Activated gamma-delta T cell treated with Interleukin-2 at 50 U/mL for 16 hours (primary cell): ENCODE results near the gene DOCK3.
A peak's percentile ranks its signal among the peaks of the same experiment; 100 is the strongest.

Experiments
- DNase-seq: peaks from one replicate; pipeline ENCODE4 v3.0.0-alpha.2; 2020

The DOCK3 gene, protein sequence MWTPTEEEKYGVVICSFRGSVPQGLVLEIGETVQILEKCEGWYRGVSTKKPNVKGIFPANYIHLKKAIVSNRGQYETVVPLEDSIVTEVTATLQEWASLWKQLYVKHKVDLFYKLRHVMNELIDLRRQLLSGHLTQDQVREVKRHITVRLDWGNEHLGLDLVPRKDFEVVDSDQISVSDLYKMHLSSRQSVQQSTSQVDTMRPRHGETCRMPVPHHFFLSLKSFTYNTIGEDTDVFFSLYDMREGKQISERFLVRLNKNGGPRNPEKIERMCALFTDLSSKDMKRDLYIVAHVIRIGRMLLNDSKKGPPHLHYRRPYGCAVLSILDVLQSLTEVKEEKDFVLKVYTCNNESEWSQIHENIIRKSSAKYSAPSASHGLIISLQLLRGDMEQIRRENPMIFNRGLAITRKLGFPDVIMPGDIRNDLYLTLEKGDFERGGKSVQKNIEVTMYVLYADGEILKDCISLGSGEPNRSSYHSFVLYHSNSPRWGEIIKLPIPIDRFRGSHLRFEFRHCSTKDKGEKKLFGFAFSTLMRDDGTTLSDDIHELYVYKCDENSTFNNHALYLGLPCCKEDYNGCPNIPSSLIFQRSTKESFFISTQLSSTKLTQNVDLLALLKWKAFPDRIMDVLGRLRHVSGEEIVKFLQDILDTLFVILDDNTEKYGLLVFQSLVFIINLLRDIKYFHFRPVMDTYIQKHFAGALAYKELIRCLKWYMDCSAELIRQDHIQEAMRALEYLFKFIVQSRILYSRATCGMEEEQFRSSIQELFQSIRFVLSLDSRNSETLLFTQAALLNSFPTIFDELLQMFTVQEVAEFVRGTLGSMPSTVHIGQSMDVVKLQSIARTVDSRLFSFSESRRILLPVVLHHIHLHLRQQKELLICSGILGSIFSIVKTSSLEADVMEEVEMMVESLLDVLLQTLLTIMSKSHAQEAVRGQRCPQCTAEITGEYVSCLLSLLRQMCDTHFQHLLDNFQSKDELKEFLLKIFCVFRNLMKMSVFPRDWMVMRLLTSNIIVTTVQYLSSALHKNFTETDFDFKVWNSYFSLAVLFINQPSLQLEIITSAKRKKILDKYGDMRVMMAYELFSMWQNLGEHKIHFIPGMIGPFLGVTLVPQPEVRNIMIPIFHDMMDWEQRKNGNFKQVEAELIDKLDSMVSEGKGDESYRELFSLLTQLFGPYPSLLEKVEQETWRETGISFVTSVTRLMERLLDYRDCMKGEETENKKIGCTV (N-terminal part only)

DNA sequence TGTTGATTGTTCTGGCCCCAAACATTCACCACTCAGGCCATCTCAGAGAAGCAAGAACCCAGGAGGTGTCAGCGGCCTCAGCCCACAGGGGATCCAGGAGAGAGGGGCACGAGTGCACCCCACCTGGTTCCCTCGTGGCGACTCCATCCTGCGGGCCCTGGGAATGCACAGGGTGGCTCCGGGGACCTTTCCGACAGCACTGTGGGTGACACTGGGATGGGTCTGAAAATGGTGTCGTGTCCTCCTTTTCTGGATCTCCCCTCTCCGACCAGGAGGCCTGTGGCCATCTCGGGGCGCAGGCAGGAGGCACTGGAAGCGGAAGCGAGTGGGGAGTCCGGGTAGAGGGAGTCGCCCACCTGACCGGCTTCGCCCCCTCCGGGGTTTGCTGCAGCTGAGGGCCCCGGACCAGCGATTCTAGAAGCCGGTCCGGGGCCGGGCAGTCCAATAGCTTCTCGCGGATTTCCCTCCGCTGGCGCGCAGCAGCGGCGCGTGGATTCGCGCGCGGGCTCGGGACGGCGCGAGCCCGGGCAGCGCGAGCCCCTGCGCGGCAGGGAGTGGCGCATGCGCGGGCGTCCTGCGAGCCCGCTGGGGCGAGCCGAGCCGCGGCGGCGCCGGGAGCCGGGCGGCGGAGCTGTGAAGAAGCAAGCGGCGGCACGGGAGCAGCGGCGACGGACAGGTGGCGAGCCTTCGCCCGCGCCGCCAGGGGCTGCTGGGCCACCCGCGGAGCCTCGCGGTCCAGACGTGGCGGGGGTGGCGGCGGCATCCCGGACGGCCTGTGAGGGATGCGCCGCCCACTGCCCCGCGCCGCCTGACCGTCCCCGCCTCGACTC lies at the start of gene DOCK3:
Gene DOCK3, plus strand, starts transcription at position 579 of the 830 bp plus-strand sequence. CDS start 337 bp downstream, outside the sequence.
- peak; percentile 52 for DNase-seq

DNA sequence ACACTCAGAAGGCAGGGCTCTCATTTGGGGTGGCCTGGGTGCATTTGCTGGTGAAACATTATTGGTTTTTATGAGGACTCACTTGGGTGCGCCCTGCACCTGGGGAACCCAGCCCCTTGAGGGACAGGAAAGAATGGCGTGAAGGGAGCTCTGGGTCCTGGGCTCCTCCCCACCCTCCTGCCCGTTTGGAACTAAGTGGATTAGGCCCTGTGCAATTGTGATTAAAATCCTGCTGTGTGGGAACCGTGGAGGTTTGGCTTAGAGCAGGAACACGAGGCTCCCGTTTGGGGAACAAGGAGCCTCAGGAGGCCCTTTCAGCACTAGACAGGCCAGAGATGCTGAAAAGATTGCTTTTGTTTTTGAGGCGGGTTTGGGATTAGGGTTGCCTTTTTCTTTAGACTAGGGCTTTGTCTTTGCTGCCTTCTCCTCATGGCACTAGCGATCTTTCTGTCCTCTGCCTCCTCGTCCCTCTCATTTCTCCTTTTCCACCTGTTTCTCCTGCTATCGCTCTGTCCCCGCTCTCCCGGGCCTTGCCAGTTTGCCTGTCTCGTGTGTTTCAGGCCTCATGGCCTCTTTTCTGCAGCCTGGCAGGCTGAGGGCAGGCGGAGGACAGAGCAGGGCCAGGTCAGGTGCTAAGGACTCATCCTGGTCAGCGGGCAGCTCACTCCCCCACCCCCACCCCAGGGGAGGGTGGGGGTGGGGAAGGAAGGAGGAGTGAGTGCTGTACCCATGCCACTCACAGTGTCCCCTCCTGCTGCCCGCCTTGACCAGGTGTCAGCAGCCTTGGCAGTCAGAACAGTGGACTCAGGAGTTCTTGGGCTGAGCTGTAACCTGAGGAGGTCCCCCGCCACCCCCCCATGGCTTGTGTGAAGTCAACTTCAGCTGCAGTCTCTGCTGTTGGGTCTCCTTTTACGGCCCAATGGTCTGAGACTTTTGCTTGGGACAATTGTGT lies 49.2 kb upstream of the DOCK3 start:
- DNase-seq: no peak

GRCh38 chr3:50626401-50626800 lies 48.3 kb upstream of the DOCK3 start:
- no peak for DNase-seq

DNA sequence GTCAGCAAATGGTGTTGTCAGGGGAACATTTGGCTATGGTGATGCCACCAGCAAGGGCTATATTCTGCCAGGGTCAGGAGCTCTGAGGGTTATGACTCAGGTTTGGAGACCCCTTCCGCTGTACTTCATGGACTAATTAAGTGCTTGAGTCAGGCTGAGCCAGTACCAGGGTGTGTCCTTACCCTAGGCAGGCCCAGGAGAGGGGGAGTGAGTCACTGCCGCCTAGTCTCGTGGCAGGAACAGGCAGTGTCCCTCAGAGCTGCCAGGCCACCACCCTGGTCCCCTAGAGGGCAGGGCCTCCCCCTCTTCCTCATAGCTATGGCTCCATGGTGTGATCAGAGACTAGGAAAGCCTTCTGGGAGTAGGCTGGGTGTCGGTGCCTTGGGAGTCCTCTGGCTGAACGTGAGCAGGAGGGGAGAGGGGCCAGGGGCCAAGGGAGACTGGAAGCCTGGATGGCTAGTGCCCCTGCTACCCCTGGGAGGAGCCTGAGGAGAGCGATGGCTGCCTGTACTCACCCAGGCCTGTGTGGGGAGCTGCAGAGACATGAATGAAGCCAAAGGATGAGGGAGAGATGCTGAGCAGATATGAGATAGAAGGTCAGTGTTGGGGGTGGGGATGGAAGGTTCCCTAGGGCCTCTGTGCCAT lies 47.2 kb upstream of the DOCK3 start:
- DNase-seq: no peak

DNA sequence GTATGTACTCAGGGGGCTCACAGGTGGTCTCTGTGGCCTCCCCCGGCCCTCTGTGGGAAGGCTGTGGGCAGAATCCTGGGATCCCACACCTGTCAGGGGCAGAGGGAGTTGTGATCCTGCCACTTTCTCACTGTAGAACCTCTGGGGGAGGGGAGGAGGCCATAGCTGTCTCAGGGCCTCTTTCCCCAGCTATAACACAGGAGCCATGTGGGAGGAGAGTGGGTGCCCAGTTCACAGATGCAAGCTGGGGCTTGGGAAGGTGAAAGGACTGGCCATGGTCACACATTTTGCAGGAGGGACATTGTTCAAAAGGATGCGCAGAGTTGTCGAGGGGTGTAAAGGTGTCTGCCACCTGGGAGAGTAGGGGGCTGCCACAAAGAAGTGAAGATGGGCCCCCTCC lies 46.1 kb upstream of the DOCK3 start:
- no peak for DNase-seq

DNA sequence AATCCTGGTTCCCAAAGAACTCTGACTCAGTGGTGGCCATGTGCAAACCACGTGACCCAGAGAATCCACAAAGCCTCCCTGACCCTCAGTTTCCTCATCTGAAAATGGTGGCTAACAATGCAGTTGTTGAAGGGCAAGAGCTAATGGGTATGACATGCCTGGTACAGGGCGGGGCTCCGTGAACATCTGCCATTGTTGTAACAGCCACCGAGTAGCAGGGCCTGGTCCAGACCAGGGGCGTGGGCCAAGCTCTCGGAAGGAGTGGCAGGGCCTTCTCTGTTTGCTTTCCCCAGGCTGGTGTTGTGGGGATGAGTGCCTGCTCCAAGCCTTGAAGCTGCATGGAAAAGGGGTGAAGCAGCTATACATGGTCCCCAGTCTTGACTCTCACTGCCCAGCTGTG lies 44.3 kb upstream of the DOCK3 start:
- no peak for DNase-seq

GRCh38 chr3:50630877-50631276 lies 43.9 kb upstream of the DOCK3 start:
- DNase-seq: no peak

GRCh38 chr3:50632450-50632849 lies 42.3 kb upstream of the DOCK3 start:
- DNase-seq: no peak

GRCh38 chr3:50633230-50633790 lies 41.4 kb upstream of the DOCK3 start:
- DNase-seq: no peak

- DNase-seq: no peak
Observed at GRCh38 chr3:50635066-50635465, 39.7 kb upstream of the DOCK3 start.

GRCh38 chr3:50637011-50637410 lies 37.7 kb upstream of the DOCK3 start:
- DNase-seq: no peak

DNA sequence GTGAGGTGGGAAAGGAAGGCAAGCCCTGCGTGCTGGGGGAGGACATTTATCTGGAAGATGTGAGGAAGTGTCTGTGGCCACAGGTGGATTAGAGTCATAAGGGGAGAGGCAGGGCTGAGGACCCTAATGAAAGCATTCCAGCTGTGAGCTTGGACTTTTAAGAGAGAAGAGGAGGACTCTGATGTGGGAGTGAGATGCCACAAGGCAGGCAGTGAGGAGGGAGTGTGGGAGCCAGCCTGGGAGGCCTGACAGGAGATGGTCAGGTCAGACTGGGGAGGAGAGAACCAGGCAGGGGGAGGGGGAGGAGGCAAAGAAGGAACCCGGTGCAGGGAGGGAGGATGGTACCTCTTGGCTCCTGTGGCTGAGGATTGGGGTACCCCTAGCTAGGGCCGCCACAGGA lies 36.8 kb upstream of the DOCK3 start:
- no peak for DNase-seq

- no peak for DNase-seq
Observed at GRCh38 chr3:50639055-50639494, 35.7 kb upstream of the DOCK3 start.

- no peak for DNase-seq
Observed at GRCh38 chr3:50642382-50642781, 32.3 kb upstream of the DOCK3 start.

DNA sequence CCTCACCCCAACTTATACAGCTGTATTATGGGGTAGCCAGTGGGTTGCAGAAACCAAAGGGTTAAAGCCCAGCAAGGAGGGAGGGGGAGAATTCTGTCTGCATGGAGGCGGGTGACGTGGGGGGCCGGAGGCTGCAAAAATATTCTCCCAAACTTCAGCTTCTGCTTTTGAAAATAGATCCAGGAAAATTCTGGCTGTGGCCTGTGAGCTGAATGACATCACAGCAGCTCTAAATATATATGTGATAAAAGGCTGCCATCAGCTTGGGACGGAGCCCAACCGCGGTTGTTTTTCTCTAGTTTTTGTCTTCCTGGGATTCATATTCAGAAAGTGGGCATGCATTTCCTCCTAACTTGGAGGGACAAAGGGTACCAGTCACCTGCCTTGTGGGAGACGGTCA lies 30.2 kb upstream of the DOCK3 start:
- DNase-seq: no peak

- no peak for DNase-seq
Observed at GRCh38 chr3:50645378-50645777, 29.3 kb upstream of the DOCK3 start.

- no peak for DNase-seq
Observed at GRCh38 chr3:50648313-50648712, 26.4 kb upstream of the DOCK3 start.

DNA sequence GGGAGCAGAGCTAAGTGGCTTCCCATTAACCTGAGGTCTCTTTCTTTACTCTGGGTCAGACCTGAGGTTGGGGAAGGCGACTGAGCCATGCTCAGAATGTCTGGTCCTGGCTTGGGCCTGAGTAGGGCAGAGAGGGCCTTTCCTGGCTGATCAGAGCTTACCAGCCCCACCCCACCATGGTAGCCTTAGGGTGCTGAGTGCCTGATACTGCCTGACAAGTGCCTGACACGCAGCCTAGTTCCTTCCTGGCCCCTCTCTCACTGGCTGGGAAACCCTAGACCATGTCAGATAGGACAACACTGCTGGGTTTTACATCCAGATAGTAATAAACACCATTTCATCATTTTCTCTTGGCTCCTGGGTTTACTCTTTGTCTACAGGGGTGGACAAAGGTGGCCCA lies 25.8 kb upstream of the DOCK3 start:
- DNase-seq: no peak

DNA sequence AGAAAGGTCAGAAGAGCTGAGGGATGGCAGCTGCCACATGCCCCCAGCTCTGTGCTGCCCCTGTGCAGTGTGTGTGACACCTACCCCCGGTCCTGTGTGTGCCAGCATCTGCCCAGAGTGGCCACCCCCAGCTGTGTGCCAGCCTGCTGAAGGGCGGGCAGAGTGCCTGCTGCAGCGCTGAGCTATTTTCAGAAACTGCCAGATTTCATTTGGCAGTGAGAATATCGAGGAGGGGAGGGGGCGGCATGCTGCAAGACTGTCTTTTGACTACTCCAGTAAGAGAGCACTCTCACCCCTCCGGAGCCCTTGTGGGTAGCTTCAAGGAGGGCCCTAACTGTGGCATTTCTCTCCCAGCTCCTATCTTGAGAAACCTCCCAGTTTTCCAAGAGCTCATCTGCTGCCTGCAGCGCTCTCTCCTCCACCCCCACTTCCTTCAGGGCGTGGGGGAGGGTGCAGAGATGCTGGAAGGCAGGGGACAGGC lies 25.2 kb upstream of the DOCK3 start:
- DNase-seq: no peak

DNA sequence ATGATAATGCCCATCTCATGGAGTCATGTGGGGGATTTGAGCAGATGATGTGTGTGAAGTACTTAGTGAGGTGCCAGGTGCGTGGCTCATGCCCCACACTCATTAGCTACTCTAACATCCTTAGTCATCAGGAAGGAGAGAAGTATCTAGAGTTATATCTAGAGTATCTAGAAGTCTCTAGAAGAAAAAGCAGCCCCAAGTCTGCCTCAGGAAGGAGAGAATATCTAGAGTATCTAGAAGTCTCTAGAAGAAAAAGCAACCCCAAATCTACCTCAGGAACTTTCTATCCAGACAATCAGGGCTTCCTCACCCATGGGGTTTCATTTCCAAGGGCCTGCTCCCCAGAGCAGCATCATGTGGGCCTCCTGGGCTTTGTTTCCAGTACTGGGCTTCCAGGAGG lies 24.7 kb upstream of the DOCK3 start:
- DNase-seq: no peak
